HG02840 (cell line): ENCODE measurements around the gene SLC38A3.
"Not testable (repeated sequence)": the region's sequence is repeated elsewhere in the genome, so short reads cannot be mapped to it uniquely, and the experiment has no call there.

ENCODE experiments used
- ATAC-seq: cut with Tn5 transposase; IDR thresholded peaks from one replicate; pipeline ENCODE4 v1.9.1; 2021; ENCODE audit warnings: mild to moderate bottlenecking, moderate library complexity, moderate number of reproducible peaks; ENCODE audit not compliant: unreplicated experiment, low FRiP score

SLC38A3 gene

GRCh38 chr3:50208677-50209344 is 3.7 kb downstream of the SLC38A3 start:
- ATAC-seq = no peak

GRCh38 chr3:50210176-50210509 is 5.1 kb downstream of the SLC38A3 start:
- no peak for ATAC-seq

- ATAC-seq = no peak
These were observed 5.7 kb downstream of the SLC38A3 start for GRCh38 chr3:50210510-50211367.

GRCh38 chr3:50211368-50211717 is 6.3 kb downstream of the SLC38A3 start:
- ATAC-seq = not testable (repeated sequence)

- no peak for ATAC-seq
These were observed 6.9 kb downstream of the SLC38A3 start for GRCh38 chr3:50211930-50212329.

GRCh38 chr3:50212502-50212901 is 7.4 kb downstream of the SLC38A3 start:
- no peak for ATAC-seq

- no peak for ATAC-seq
These were observed 7.9 kb downstream of the SLC38A3 start for GRCh38 chr3:50212971-50213370.

- ATAC-seq = no peak
These were observed 8.3 kb downstream of the SLC38A3 start for GRCh38 chr3:50213373-50213772.

- ATAC-seq = no peak
These were observed 9.8 kb downstream of the SLC38A3 start for GRCh38 chr3:50214824-50215223.

GRCh38 chr3:50215529-50215928 is 10.5 kb downstream of the SLC38A3 start:
- ATAC-seq = no peak

GRCh38 chr3:50217681-50218080 is 12.6 kb downstream of the SLC38A3 start:
- ATAC-seq = no peak

GRCh38 chr3:50218448-50218847 is 13.4 kb downstream of the SLC38A3 start:
- no peak for ATAC-seq

GRCh38 chr3:50219285-50219684 is 14.2 kb downstream of the SLC38A3 start:
- ATAC-seq = no peak

- ATAC-seq = no peak
These were observed 15.0 kb downstream of the SLC38A3 start for GRCh38 chr3:50220109-50220508.

GRCh38 chr3:50221051-50221410 is 16.0 kb downstream of the SLC38A3 start:
- ATAC-seq = no peak

- ATAC-seq = no peak
These were observed 16.5 kb downstream of the SLC38A3 start for GRCh38 chr3:50221411-50222168.

- no peak for ATAC-seq
These were observed 17.1 kb downstream of the SLC38A3 start for GRCh38 chr3:50222169-50222528.

- ATAC-seq = no peak
These were observed 19.6 kb downstream of the SLC38A3 start for GRCh38 chr3:50224639-50225038.

- ATAC-seq = no peak
These were observed 21.9 kb downstream of the SLC38A3 start for GRCh38 chr3:50226888-50227389.

- peak; percentile 69 for ATAC-seq
These were observed 22.5 kb downstream of the SLC38A3 start for GRCh38 chr3:50227390-50228183.
